GM12801 (cell line): ENCODE measurements around the gene CTSA.

Experiments used
- CTCF ChIP-seq: IDR thresholded peaks from one replicate; pipeline ENCODE4 v1.5.1; 2011; ENCODE audit warnings: control low read depth; ENCODE audit not compliant: insufficient read length; ENCODE audit errors: extremely low read depth

The CTSA gene

GRCh38 chr20:45943613-45944012 lies 52.5 kb downstream of the CTSA start:
- TF ChIP-seq CTCF = no peak

GRCh38 chr20:45944151-45944964 lies 53.2 kb downstream of the CTSA start:
- no peak for TF ChIP-seq CTCF

- no peak for TF ChIP-seq CTCF
Observed at GRCh38 chr20:45944965-45945677, 54.0 kb downstream of the CTSA start.

GRCh38 chr20:45945678-45946148 lies 54.6 kb downstream of the CTSA start:
- no peak for TF ChIP-seq CTCF

GRCh38 chr20:45946149-45946970 lies 55.2 kb downstream of the CTSA start:
- TF ChIP-seq CTCF = no peak

- no peak for TF ChIP-seq CTCF
Observed at GRCh38 chr20:45947110-45947866, 56.2 kb downstream of the CTSA start.
